Ammon's horn (tissue), 1 donor: Measurements from ENCODE around the gene TPM3.
"Not testable (repeated sequence)": the region's sequence is repeated elsewhere in the genome, so short reads cannot be mapped to it uniquely, and the experiment has no call there.

Experiments used
- DNase-seq: peaks from one replicate; pipeline ENCODE4 v3.0.0-alpha.2; 2016; ENCODE audit warnings: low spot score

Gene TPM3

GRCh38 chr1:154205778-154206177 lies 13.9 kb upstream of the TPM3 start:
- not testable (repeated sequence) for DNase-seq

- no peak for DNase-seq
These were observed 7.6 kb upstream of the TPM3 start for GRCh38 chr1:154199563-154199879.

- DNase-seq, result peak; percentile 78
These were observed 7.1 kb upstream of the TPM3 start for GRCh38 chr1:154198756-154199562.

- DNase-seq, result no peak
These were observed 1.9 kb upstream of the TPM3 start for GRCh38 chr1:154193821-154194220.

- no peak for DNase-seq
These were observed 576 bp upstream of the TPM3 start for GRCh38 chr1:154192476-154192875.

GRCh38 chr1:154190550-154190949 lies 1.4 kb downstream of the TPM3 start:
- DNase-seq, result no peak

- no peak for DNase-seq
These were observed 4.9 kb downstream of the TPM3 start for GRCh38 chr1:154186852-154187501.

- peak; percentile 47 for DNase-seq
These were observed 5.7 kb downstream of the TPM3 start for GRCh38 chr1:154186177-154186576.

GRCh38 chr1:154183046-154183915 lies 8.6 kb downstream of the TPM3 start:
- peak; percentile 97 for DNase-seq

GRCh38 chr1:154182344-154183045 lies 9.4 kb downstream of the TPM3 start:
- DNase-seq, result peak; percentile 78

GRCh38 chr1:154181944-154182343 lies 10.0 kb downstream of the TPM3 start:
- DNase-seq, result no peak

GRCh38 chr1:154179946-154180687 lies 11.8 kb downstream of the TPM3 start:
- DNase-seq, result peak; percentile 34

GRCh38 chr1:154178911-154179811 lies 12.7 kb downstream of the TPM3 start:
- no peak for DNase-seq

GRCh38 chr1:154178013-154178412 lies 13.9 kb downstream of the TPM3 start:
- peak; percentile 70 for DNase-seq

GRCh38 chr1:154176337-154176736 lies 15.6 kb downstream of the TPM3 start:
- peak; percentile 49 for DNase-seq

- no peak for DNase-seq
These were observed 17.2 kb downstream of the TPM3 start for GRCh38 chr1:154174654-154175053.

GRCh38 chr1:154171880-154172279 lies 20.0 kb downstream of the TPM3 start:
- DNase-seq, result no peak

- no peak for DNase-seq
These were observed 20.7 kb downstream of the TPM3 start for GRCh38 chr1:154171223-154171583.

GRCh38 chr1:154170547-154171222 lies 21.2 kb downstream of the TPM3 start:
- peak; percentile 45 for DNase-seq

GRCh38 chr1:154167461-154167860 lies 24.4 kb downstream of the TPM3 start:
- no peak for DNase-seq
